Measurements from ENCODE around the gene PRR16.

GRCh38 chr5:120678279-120678678 lies 214.2 kb downstream of the PRR16 start:
- TF ChIP-seq, protein P1, sequence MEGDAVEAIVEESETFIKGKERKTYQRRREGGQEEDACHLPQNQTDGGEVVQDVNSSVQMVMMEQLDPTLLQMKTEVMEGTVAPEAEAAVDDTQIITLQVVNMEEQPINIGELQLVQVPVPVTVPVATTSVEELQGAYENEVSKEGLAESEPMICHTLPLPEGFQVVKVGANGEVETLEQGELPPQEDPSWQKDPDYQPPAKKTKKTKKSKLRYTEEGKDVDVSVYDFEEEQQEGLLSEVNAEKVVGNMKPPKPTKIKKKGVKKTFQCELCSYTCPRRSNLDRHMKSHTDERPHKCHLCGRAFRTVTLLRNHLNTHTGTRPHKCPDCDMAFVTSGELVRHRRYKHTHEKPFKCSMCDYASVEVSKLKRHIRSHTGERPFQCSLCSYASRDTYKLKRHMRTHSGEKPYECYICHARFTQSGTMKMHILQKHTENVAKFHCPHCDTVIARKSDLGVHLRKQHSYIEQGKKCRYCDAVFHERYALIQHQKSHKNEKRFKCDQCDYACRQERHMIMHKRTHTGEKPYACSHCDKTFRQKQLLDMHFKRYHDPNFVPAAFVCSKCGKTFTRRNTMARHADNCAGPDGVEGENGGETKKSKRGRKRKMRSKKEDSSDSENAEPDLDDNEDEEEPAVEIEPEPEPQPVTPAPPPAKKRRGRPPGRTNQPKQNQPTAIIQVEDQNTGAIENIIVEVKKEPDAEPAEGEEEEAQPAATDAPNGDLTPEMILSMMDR (IDR thresholded peaks at IDR 0.05), result no peak
- TF ChIP-seq POLR2A (IDR thresholded peaks at IDR 0.05) (no peak), POLR2AphosphoS5 (IDR thresholded peaks at IDR 0.05) (no peak)

All from sigmoid colon (tissue), 4 donors.